ENCODE results near the gene KANSL1.

GRCh38 chr17:46013502-46014165 is 179.6 kb downstream of the KANSL1 start:
- no peak for TF ChIP-seq EZH2phosphoT487 (IDR thresholded peaks at IDR 0.05; ENCODE audit: borderline replicate concordance, low read depth)
- TF ChIP-seq SIN3A (IDR thresholded peaks at IDR 0.05; ENCODE audit: borderline replicate concordance, low read depth, low read length) = no peak
- no peak for TF ChIP-seq POLR2AphosphoS5 (IDR thresholded peaks at IDR 0.05; ENCODE audit: low read depth, low read length)
- no peak for TF ChIP-seq TEAD4 (IDR thresholded peaks at IDR 0.05; ENCODE audit: borderline replicate concordance, insufficient read depth)
- TF ChIP-seq TAF1 (IDR thresholded peaks at IDR 0.05; ENCODE audit: borderline replicate concordance, low read depth, low read length) = no peak
- TF ChIP-seq CTCF (IDR thresholded peaks at IDR 0.05) = no peak
